Transverse colon (tissue), 4 donors: ENCODE measurements around the gene DNAJC1.

ENCODE experiments used
- CTCF ChIP-seq, 5 experiments: fragments of 200-600 bp in 3 of 5; fragments of 450-650 bp in 2 of 5; sonication (generic) in 3 of 5; IDR thresholded peaks; 1 replicate in 2 of 5; 2 replicates in 3 of 5; pipeline ENCODE4 v1.5.1; 2016 to 2017; ENCODE audit warnings: antibody characterized with exemption in 5 of 5, inconsistent platforms in 3 of 5, mild to moderate bottlenecking in 2 of 5, moderate library complexity in 1 of 5
- EP300 ChIP-seq: sonication (generic); formaldehyde crosslinking; IDR thresholded peaks from one replicate; pipeline ENCODE4 v1.6.1; 2017; ENCODE audit warnings: antibody characterized with exemption, low read depth
- POLR2A ChIP-seq: fragments of 450-650 bp; IDR thresholded peaks from one replicate; pipeline ENCODE4 v1.6.1; 2016; ENCODE audit warnings: antibody characterized with exemption, mild to moderate bottlenecking, moderate library complexity
- POLR2AphosphoS5 ChIP-seq, 3 donors: sonication (generic); formaldehyde crosslinking; IDR thresholded peaks; one replicate each; pipeline ENCODE4 v1.6.1; 2016; ENCODE audit warnings: antibody characterized with exemption in 3 of 3

DNA sequence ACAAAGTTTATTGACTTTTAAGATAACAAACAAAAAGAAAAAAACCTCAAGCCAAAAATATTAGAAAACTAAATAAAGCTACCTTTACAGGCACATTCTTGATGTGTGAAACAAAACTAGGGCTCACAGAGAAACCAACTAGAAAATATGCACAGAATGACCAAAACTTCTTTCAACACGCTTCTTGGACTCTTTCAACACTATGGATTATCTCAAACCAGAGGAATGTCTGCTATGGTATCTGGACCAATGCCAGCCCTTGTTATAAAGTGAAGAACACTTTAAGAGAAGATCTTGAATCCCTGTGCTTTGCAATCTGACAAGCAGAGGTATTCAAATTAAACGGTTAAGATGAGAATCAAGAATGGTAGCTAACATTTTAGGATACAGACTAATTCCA lies 76.6 kb downstream of the DNAJC1 start:
- TF ChIP-seq CTCF (IDR thresholded peaks at IDR 0.05): no peak
- TF ChIP-seq POLR2AphosphoS5 (IDR thresholded peaks at IDR 0.05): no peak
- no peak for TF ChIP-seq POLR2A
- no peak for TF ChIP-seq EP300
